Left lung (tissue), 10 donors: Measurements from ENCODE around the gene STING1. TPM values are rescaled to one million over a fixed set of nuclear protein-coding genes. Genes with fewer than 3 reads are reported as not detected.

ENCODE experiments used
- ATAC-seq: fragments of 200-7000 bp; cut with Tn5 transposase; one replicate; pipeline ENCODE4 v1.9.1; 2020; ENCODE audit warnings: moderate library complexity
- DNase-seq, 4 donors: peaks; one replicate each; pipeline ENCODE4 v3.0.0-alpha.2; 2013 to 2020
- H3K27ac ChIP-seq, 2 donors: fragments of 200-600 bp; sonication (generic) in 1 of 2; one replicate each; pipeline versions ENCODE4 v1.5.0 to v1.8.0; 2020 to 2021
- H3K27me3 ChIP-seq, 2 donors: fragments of 200-600 bp; sonication (generic) in 1 of 2; one replicate each; pipeline versions ENCODE4 v1.5.0 to v1.8.0; 2020 to 2021
- H3K36me3 ChIP-seq, 2 donors: fragments of 200-600 bp; sonication (generic) in 1 of 2; one replicate each; pipeline versions ENCODE4 v1.5.0 to v1.8.0; 2020 to 2021
- H3K4me1 ChIP-seq, 2 donors: fragments of 200-600 bp; one replicate each; pipeline ENCODE4 v1.8.0; 2021
- H3K4me3 ChIP-seq, 2 donors: fragments of 200-600 bp; sonication (generic) in 1 of 2; one replicate each; pipeline versions ENCODE4 v1.5.0 to v1.8.0; 2020 to 2021; ENCODE audit warnings: mild to moderate bottlenecking in 1 of 2
- H3K9me3 ChIP-seq, 2 donors: fragments of 200-600 bp; sonication (generic) in 1 of 2; one replicate each; pipeline versions ENCODE4 v1.5.0 to v1.8.0; 2020 to 2021
- intact Hi-C, 2 donors: fragments of 100-400 bp; cut with DNase I; formaldehyde crosslinking; loops; one replicate each; pipeline versions ENCODE4 v1.11.2 to v1.14.2; 2022
- polyA plus RNA-seq, 6 donors: library from polyadenylated mRNA; unstranded; fragments of 120-200 nt; gene quantifications; one replicate each; pipeline ENCODE4 v1.2.1, GENCODE V29; 2013; ENCODE audit not compliant: insufficient read length in 6 of 6
- total RNA-seq, 2 donors: library from RNA; stranded (reverse); fragmentation: NEBNext Ultra II Directional; extraction: Animal tissue kit (Norgen Biotek cat#: 25700); gene quantifications; one replicate each; pipeline ENCODE4 v1.2.1, GENCODE V29; 2021
- TF ChIP-seq, protein P1 (sequence below), 2 donors: fragments of 200-600 bp; sonication (generic) in 1 of 2; IDR thresholded peaks; one replicate each; pipeline versions ENCODE4 v1.5.0 to v1.8.0; 2021; ENCODE audit warnings: antibody characterized with exemption in 2 of 2
- donor health status: DM: no; HTN: yes; CAD: no.
- donor health status: DM: no; HTN: no; CAD: no.

STING1 gene
- total and polyA plus RNA-seq, 8 donors, result 64.3 to 105 (median 70.4) TPM

DNA sequence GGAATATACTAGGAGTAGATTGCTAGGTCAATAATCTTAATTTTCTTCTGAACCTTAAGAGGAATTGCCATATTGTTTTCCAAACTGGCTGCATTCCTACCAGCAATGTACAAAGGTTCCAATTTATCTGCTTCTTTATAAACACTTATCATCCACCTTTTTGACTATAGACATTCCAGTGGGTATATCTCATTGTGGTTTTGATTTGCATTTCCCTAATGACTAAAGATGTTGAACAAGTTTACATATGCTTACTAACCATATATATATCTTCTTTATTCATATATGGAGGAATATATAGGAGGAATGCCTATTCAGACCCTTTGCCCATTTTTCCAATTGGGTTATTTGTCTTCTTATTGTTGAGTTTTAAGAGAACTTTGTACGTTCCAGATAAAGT lies 50.9 kb downstream of the STING1 start:
- intact Hi-C loops, result no loop called here
- no peak for ATAC-seq
- no peaks in the 10 kb centered on the region for H3K27me3 ChIP-seq

GRCh38 chr5:139430015-139430414 lies 52.5 kb downstream of the STING1 start:
- no peak for ATAC-seq
- DNase-seq, result no peak
- intact Hi-C loops, result no loop called here
- H3K4me1 ChIP-seq, result no peaks in the 10 kb centered on the region
- H3K36me3 ChIP-seq, result peaks cover 0 to 23% of the 10 kb centered on the region in 2 donors
- no peaks in the 10 kb centered on the region for H3K27me3 ChIP-seq
- no peaks in the 10 kb centered on the region for H3K9me3 ChIP-seq
- H3K4me3 ChIP-seq, result no peak overlapping the region
- no peak overlapping the region for H3K27ac ChIP-seq
- TF ChIP-seq, protein P1, sequence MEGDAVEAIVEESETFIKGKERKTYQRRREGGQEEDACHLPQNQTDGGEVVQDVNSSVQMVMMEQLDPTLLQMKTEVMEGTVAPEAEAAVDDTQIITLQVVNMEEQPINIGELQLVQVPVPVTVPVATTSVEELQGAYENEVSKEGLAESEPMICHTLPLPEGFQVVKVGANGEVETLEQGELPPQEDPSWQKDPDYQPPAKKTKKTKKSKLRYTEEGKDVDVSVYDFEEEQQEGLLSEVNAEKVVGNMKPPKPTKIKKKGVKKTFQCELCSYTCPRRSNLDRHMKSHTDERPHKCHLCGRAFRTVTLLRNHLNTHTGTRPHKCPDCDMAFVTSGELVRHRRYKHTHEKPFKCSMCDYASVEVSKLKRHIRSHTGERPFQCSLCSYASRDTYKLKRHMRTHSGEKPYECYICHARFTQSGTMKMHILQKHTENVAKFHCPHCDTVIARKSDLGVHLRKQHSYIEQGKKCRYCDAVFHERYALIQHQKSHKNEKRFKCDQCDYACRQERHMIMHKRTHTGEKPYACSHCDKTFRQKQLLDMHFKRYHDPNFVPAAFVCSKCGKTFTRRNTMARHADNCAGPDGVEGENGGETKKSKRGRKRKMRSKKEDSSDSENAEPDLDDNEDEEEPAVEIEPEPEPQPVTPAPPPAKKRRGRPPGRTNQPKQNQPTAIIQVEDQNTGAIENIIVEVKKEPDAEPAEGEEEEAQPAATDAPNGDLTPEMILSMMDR (IDR thresholded peaks at IDR 0.05), result no peak

More for the DNA sequence above, 50.9 kb downstream of the STING1 start:
- H3K9me3 ChIP-seq, result no peaks in the 10 kb centered on the region
- no peak for DNase-seq
- H3K36me3 ChIP-seq, result peaks cover 0 to 13% of the 10 kb centered on the region in 2 donors
- no peaks in the 10 kb centered on the region for H3K4me1 ChIP-seq
- no peak overlapping the region for H3K4me3 ChIP-seq
- no peak overlapping the region for H3K27ac ChIP-seq
- TF ChIP-seq, protein P1 (IDR thresholded peaks at IDR 0.05), result no peak

DNA sequence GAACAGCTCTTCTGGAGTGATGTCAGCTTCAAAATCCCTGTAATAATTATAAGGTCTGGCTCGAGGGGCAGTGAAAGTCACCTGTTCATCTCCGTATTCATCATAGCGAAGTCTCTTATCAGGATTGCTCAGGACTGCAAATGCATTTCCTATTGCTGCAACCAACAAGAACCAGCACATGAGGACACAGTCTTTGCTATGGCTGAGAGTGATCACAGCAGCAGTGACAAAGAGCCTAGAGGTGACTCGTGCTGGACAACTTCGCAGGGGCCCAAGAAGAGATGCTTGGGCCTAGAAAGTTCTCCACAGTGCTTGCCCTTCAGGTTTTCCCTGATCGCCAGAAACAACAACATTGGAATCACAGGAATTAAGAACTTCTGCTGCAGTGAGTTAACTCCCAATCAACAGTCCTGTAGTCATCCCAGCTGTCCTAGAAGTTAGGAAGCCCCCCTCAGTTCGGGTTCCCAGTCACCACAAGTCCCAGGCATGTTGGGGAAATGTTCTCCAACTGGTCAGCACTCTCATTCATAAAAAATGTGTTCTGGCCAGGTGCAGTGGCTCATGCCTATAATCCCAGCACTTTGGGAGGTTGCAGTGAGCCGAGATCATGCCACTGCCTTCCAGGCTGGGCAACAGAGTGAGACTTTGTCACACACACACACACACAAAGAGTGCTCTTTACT lies 56.2 kb downstream of the STING1 start:
- DNase-seq (no peak), ATAC-seq (no peak)
- Histone ChIP-seq H3K27me3 (no peaks in the 10 kb centered on the region), H3K4me1 (no peaks in the 10 kb centered on the region), H3K9me3 (no peaks in the 10 kb centered on the region), H3K4me3 (no peak overlapping the region), H3K27ac (no peak overlapping the region), H3K36me3 (peaks cover 0 to 26% of the 10 kb centered on the region in 2 donors)
- TF ChIP-seq, protein P1 (IDR thresholded peaks at IDR 0.05), result no peak
- intact Hi-C loops, result no loop called here

Other genes with a start within 250 kb of the STING1 start
- 100 to 1,000 TPM; 171 to 177 TPM for gene MATR3, start 189.0 kb downstream of the STING1 start, total RNA-seq
- gene MATR3, start 189.0 kb downstream of the STING1 start, polyA plus RNA-seq, result 100 to 1,000 TPM; 516 to 638 (median 567) TPM
- gene PAIP2, start 140.9 kb downstream of the STING1 start, total RNA-seq, result 10 to 100 TPM; 66.8 to 73.9 TPM
- gene PAIP2, start 140.9 kb downstream of the STING1 start, polyA plus RNA-seq, result 100 to 1,000 TPM; 126 to 171 (median 140) TPM
- gene SLC23A1, start 99.5 kb downstream of the STING1 start, total RNA-seq, result under 1 TPM in 1 of 2 donors, not detected in 1; 0.84 TPM
- 1 to 10 TPM in 5 of 6 donors, under 1 TPM in 1; 0.70 to 2.2 (median 1.6) TPM for gene SLC23A1, start 99.5 kb downstream of the STING1 start, polyA plus RNA-seq
- gene MZB1, start 92.8 kb downstream of the STING1 start, total RNA-seq, result 10 to 100 TPM in 1 of 2 donors, 1 to 10 TPM in 1; 8.8 to 10.6 TPM
- gene MZB1, start 92.8 kb downstream of the STING1 start, polyA plus RNA-seq, result under 1 TPM; 0.41 to 0.85 (median 0.60) TPM
- gene PROB1, start 87.7 kb downstream of the STING1 start, total RNA-seq, result 1 to 10 TPM; 1.7 to 1.8 TPM
- 1 to 10 TPM in 4 of 6 donors, under 1 TPM in 2; 0.73 to 1.4 (median 1.1) TPM for gene PROB1, start 87.7 kb downstream of the STING1 start, polyA plus RNA-seq
- gene SPATA24, start 78.7 kb downstream of the STING1 start, total RNA-seq, result 1 to 10 TPM; 3.6 to 4.3 TPM
- 10 to 100 TPM in 1 of 6 donors, 1 to 10 TPM in 5; 7.5 to 10.3 (median 8.9) TPM for gene SPATA24, start 78.7 kb downstream of the STING1 start, polyA plus RNA-seq
- 10 to 100 TPM; 10.0 to 13.2 TPM for gene DNAJC18, start 43.2 kb downstream of the STING1 start, total RNA-seq
- 10 to 100 TPM; 27.2 to 40.2 (median 30.1) TPM for gene DNAJC18, start 43.2 kb downstream of the STING1 start, polyA plus RNA-seq
- 10 to 100 TPM; 25.4 to 48.9 TPM for gene ECSCR, start 20.0 kb downstream of the STING1 start, total RNA-seq
- gene ECSCR, start 20.0 kb downstream of the STING1 start, polyA plus RNA-seq, result 10 to 100 TPM; 62.5 to 72.6 (median 65.2) TPM
- gene SMIM33, start 11.8 kb downstream of the STING1 start, total RNA-seq, result not detected
- under 1 TPM in 4 of 6 donors, not detected in 2; 0.06 to 0.11 (median 0.07) TPM for gene SMIM33, start 11.8 kb downstream of the STING1 start, polyA plus RNA-seq
- 100 to 1,000 TPM; 122 to 125 TPM for gene UBE2D2, start 78.6 kb upstream of the STING1 start, total RNA-seq
- 100 to 1,000 TPM; 141 to 160 (median 148) TPM for gene UBE2D2, start 78.6 kb upstream of the STING1 start, polyA plus RNA-seq
- 10 to 100 TPM; 24.5 to 29.6 TPM for gene CXXC5, start 165.6 kb upstream of the STING1 start, total RNA-seq
- gene CXXC5, start 165.6 kb upstream of the STING1 start, polyA plus RNA-seq, result 10 to 100 TPM; 36.0 to 53.5 (median 41.8) TPM